WTC11 (cell line): ENCODE data around the gene VPS52. TPM values are rescaled to one million over a fixed set of nuclear protein-coding genes. Genes with fewer than 3 reads are reported as not detected.
A peak's percentile ranks its signal among the peaks of the same experiment; 100 is the strongest.

Experiments
- IRF2 ChIP-seq: sonication (generic); formaldehyde crosslinking; IDR thresholded peaks from 2 replicates; pipeline ENCODE4 v1.8.0; 2022; ENCODE audit warnings: low read depth, missing genetic modification reagents, borderline replicate concordance
- JAZF1 ChIP-seq: fragments of 250-450 bp; sonication (Bioruptor Pico); IDR thresholded peaks from 2 replicates; pipeline ENCODE4 v1.9.0; 2021; ENCODE audit warnings: moderate library complexity, mild to moderate bottlenecking, inconsistent platforms
- JUN ChIP-seq: sonication (generic); formaldehyde crosslinking; IDR thresholded peaks from 2 replicates; pipeline ENCODE4 v1.8.0; 2023; ENCODE audit warnings: mild to moderate bottlenecking, missing genetic modification reagents
- KAT7 ChIP-seq: sonication (generic); formaldehyde crosslinking; IDR thresholded peaks from 2 replicates; pipeline ENCODE4 v1.8.1; 2023; ENCODE audit warnings: missing genetic modification reagents, mild to moderate bottlenecking, borderline replicate concordance
- MXD4 ChIP-seq: fragments of 250-450 bp; sonication (Bioruptor Pico); IDR thresholded peaks from 2 replicates; pipeline ENCODE4 v1.8.0; 2021; ENCODE audit warnings: mild to moderate bottlenecking, moderate library complexity, borderline replicate concordance
- NR1H2 ChIP-seq: sonication (generic); formaldehyde crosslinking; IDR thresholded peaks from 2 replicates; pipeline ENCODE4 v1.9.0; 2021; ENCODE audit warnings: mild to moderate bottlenecking, moderate library complexity, missing genetic modification reagents
- OVOL2 ChIP-seq: fragments of 250-450 bp; sonication (Bioruptor Pico); IDR thresholded peaks from 2 replicates; pipeline ENCODE4 v1.9.0; 2021; ENCODE audit warnings: mild to moderate bottlenecking, borderline replicate concordance
- RORB ChIP-seq: fragments of 250-450 bp; sonication (Bioruptor Pico); IDR thresholded peaks from 2 replicates; pipeline ENCODE4 v1.9.0; 2021; ENCODE audit warnings: mild to moderate bottlenecking
- SP1 ChIP-seq: sonication (generic); formaldehyde crosslinking; conservative IDR thresholded peaks from 2 replicates; pipeline ENCODE4 v1.8.1; 2022; ENCODE audit warnings: missing genetic modification reagents
- TEAD1 ChIP-seq: sonication (generic); formaldehyde crosslinking; IDR thresholded peaks from 2 replicates; pipeline ENCODE4 v1.8.0; 2022; ENCODE audit warnings: mild to moderate bottlenecking, missing genetic modification reagents
- TEAD4 ChIP-seq: sonication (generic); formaldehyde crosslinking; IDR thresholded peaks from 2 replicates; pipeline ENCODE4 v1.8.0; 2022; ENCODE audit warnings: mild to moderate bottlenecking, missing genetic modification reagents
- TP53 ChIP-seq: sonication (generic); formaldehyde crosslinking; IDR thresholded peaks from 2 replicates; pipeline ENCODE4 v1.8.1; 2023; ENCODE audit warnings: mild to moderate bottlenecking, missing genetic modification reagents
- ZNF219 ChIP-seq: sonication (generic); formaldehyde crosslinking; IDR thresholded peaks from 2 replicates; pipeline ENCODE4 v1.8.0; 2023; ENCODE audit warnings: missing genetic modification reagents, mild to moderate bottlenecking, borderline replicate concordance
- ZNF263 ChIP-seq: sonication (generic); formaldehyde crosslinking; IDR thresholded peaks from 2 replicates; pipeline ENCODE4 v1.8.1; 2022; ENCODE audit warnings: low read depth, mild to moderate bottlenecking, moderate library complexity, missing genetic modification reagents
- ZNF396 ChIP-seq: fragments of 250-450 bp; sonication (Bioruptor Pico); IDR thresholded peaks from 2 replicates; pipeline ENCODE4 v1.8.0; 2021; ENCODE audit warnings: mild to moderate bottlenecking, moderate library complexity, borderline replicate concordance
- ZNF423 ChIP-seq: fragments of 250-450 bp; sonication (Bioruptor Pico); IDR thresholded peaks from 2 replicates; pipeline ENCODE4 v2.1.2; 2022; ENCODE audit warnings: mild to moderate bottlenecking, moderate library complexity
- total RNA-seq: library from RNA; stranded (reverse); gene quantifications from 3 replicates; pipeline ENCODE4 v1.2.3, GENCODE V29; 2021
- TF ChIP-seq, protein P1 (sequence below): sonication (generic); formaldehyde crosslinking; IDR thresholded peaks from 2 replicates; pipeline ENCODE4 v1.8.0; 2022; ENCODE audit warnings: missing genetic modification reagents
- TF ChIP-seq, protein P2 (sequence below): sonication (generic); formaldehyde crosslinking; IDR thresholded peaks from 2 replicates; pipeline ENCODE4 v1.8.0; 2022; ENCODE audit warnings: mild to moderate bottlenecking, missing genetic modification reagents
- TF ChIP-seq, protein P3 (sequence below): sonication (generic); formaldehyde crosslinking; IDR thresholded peaks from 2 replicates; pipeline ENCODE4 v1.8.1; 2023; ENCODE audit warnings: mild to moderate bottlenecking, missing genetic modification reagents, moderate library complexity
- TF ChIP-seq, protein P4 (sequence below): fragments of 250-450 bp; sonication (Bioruptor Pico); conservative IDR thresholded peaks from 2 replicates; pipeline ENCODE4 v1.9.0; 2021; ENCODE audit warnings: mild to moderate bottlenecking
- TF ChIP-seq, protein P5 (sequence below): sonication (generic); formaldehyde crosslinking; IDR thresholded peaks from 2 replicates; pipeline ENCODE4 v1.8.0; 2022; ENCODE audit warnings: mild to moderate bottlenecking, missing genetic modification reagents
- TF ChIP-seq, protein P6 (sequence below): sonication (generic); formaldehyde crosslinking; IDR thresholded peaks from 2 replicates; pipeline ENCODE4 v1.8.1; 2023; ENCODE audit warnings: mild to moderate bottlenecking, missing genetic modification reagents, borderline replicate concordance

VPS52 gene
- total RNA-seq, 1 experiment from 2014 or later, result 46.8 TPM

DNA sequence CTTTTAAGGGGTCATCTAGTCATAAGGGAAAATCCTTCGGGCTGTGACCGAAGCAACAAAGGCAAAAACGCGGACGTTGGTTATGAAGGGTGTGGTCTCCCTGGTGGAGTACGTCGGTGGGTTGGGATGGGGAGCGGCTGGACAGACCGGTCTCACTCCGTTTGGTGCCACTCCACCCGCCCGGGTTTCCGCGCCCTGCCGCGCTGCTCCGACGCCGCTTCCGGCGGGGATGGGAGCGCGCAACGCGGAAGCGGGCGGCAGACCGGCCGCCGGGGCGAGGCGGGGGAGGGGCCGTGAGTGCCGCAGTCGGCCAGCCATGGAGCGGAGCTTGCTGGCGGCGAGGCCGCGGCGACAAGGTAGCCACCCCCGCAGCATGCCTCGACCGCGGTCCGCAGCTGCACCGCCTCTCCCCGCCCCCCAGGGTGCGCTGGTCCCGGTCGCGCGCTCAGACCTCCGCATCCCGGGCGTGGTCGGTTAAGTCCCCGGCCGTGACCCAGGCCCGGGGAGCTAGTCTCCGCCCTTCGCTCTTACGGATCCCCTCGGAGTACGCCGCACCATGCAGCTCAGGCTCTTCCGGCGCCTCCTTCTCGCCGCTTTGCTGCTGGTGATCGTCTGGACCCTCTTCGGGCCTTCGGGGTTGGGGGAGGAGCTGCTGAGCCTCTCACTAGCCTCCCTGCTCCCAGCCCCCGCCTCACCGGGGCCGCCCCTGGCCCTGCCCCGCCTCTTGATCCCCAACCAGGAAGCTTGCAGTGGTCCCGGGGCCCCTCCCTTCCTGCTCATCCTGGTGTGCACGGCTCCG lies 5.4 kb upstream of the VPS52 start, which contains the start of gene B3GALT4 (continued):
- TF ChIP-seq ZNF396 (CRISPR knock-in tag) (no peak), SP1 (CRISPR knock-in tag) (peak; percentile 83; the same call in 1 of the 2 replicates), MXD4 (CRISPR knock-in tag) (no peak), JUN (CRISPR knock-in tag) (no peak; the same call in 1 of the 2 replicates), TP53 (CRISPR knock-in tag) (0 out of 2 replicates have a peak, but pooled peaks have one; percentile 31), ZNF219 (CRISPR knock-in tag) (no peak), RORB (CRISPR knock-in tag) (no peak), TEAD1 (CRISPR knock-in tag) (peak; percentile 72; the same call in 1 of the 2 replicates), NR1H2 (CRISPR knock-in tag) (no peak), JAZF1 (no peak), TEAD4 (CRISPR knock-in tag) (no peak), OVOL2 (CRISPR knock-in tag) (peak; percentile 68; the same call in 1 of the 2 replicates), ZNF423 (no peak), KAT7 (CRISPR knock-in tag) (peak; percentile 98), IRF2 (CRISPR knock-in tag) (no peak), ZNF263 (peak; percentile 62; the same call in 1 of the 2 replicates)
- TF ChIP-seq, protein P1, sequence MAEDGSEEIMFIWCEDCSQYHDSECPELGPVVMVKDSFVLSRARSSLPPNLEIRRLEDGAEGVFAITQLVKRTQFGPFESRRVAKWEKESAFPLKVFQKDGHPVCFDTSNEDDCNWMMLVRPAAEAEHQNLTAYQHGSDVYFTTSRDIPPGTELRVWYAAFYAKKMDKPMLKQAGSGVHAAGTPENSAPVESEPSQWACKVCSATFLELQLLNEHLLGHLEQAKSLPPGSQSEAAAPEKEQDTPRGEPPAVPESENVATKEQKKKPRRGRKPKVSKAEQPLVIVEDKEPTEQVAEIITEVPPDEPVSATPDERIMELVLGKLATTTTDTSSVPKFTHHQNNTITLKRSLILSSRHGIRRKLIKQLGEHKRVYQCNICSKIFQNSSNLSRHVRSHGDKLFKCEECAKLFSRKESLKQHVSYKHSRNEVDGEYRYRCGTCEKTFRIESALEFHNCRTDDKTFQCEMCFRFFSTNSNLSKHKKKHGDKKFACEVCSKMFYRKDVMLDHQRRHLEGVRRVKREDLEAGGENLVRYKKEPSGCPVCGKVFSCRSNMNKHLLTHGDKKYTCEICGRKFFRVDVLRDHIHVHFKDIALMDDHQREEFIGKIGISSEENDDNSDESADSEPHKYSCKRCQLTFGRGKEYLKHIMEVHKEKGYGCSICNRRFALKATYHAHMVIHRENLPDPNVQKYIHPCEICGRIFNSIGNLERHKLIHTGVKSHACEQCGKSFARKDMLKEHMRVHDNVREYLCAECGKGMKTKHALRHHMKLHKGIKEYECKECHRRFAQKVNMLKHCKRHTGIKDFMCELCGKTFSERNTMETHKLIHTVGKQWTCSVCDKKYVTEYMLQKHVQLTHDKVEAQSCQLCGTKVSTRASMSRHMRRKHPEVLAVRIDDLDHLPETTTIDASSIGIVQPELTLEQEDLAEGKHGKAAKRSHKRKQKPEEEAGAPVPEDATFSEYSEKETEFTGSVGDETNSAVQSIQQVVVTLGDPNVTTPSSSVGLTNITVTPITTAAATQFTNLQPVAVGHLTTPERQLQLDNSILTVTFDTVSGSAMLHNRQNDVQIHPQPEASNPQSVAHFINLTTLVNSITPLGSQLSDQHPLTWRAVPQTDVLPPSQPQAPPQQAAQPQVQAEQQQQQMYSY (CRISPR knock-in tag), result peak; percentile 69
- TF ChIP-seq, protein P2, sequence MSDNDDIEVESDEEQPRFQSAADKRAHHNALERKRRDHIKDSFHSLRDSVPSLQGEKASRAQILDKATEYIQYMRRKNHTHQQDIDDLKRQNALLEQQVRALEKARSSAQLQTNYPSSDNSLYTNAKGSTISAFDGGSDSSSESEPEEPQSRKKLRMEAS (CRISPR knock-in tag), result peak; percentile 72; the same call in 1 of the 2 replicates
- TF ChIP-seq, protein P3, sequence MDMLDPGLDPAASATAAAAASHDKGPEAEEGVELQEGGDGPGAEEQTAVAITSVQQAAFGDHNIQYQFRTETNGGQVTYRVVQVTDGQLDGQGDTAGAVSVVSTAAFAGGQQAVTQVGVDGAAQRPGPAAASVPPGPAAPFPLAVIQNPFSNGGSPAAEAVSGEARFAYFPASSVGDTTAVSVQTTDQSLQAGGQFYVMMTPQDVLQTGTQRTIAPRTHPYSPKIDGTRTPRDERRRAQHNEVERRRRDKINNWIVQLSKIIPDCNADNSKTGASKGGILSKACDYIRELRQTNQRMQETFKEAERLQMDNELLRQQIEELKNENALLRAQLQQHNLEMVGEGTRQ (CRISPR knock-in tag), result peak; percentile 5; the same call in 1 of the 2 replicates
- TF ChIP-seq, protein P4, sequence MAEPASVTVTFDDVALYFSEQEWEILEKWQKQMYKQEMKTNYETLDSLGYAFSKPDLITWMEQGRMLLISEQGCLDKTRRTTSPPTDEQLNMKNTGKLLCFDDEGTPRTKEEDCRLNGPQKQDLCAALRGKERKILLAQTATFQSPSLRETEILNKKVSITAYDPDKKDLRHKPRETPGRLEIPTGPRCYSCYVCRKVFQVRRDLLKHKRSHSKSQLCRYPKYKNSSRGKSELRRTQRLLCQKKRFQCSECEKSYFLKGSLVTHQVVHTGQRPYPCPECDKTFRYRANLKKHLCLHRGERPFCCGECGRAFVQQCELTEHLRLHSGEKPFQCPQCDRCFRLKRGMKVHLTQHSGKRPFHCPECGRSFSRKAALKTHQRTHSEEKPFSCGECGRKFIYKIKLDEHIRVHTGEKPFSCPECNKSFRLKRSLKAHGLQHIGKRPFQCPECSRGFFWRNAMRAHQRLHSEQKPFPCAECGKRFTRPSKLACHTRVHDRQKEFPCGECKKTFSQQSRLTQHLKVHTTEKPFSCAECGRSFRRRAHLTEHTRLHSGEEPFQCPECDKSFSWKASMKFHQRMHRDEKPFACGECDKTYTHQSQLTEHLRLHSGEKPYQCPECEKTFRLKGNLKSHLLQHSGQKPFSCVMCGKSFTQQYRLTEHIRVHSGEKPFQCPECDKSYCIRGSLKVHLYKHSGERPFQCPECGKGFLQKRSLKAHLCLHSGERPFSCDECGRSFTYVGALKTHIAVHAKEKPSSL, result peak; percentile 97
- TF ChIP-seq, protein P5, sequence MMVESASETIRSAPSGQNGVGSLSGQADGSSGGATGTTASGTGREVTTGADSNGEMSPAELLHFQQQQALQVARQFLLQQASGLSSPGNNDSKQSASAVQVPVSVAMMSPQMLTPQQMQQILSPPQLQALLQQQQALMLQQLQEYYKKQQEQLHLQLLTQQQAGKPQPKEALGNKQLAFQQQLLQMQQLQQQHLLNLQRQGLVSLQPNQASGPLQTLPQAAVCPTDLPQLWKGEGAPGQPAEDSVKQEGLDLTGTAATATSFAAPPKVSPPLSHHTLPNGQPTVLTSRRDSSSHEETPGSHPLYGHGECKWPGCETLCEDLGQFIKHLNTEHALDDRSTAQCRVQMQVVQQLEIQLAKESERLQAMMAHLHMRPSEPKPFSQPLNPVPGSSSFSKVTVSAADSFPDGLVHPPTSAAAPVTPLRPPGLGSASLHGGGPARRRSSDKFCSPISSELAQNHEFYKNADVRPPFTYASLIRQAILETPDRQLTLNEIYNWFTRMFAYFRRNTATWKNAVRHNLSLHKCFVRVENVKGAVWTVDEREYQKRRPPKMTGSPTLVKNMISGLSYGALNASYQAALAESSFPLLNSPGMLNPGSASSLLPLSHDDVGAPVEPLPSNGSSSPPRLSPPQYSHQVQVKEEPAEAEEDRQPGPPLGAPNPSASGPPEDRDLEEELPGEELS (CRISPR knock-in tag), result peak; percentile 61; the same call in 1 of the 2 replicates
- TF ChIP-seq, protein P6, sequence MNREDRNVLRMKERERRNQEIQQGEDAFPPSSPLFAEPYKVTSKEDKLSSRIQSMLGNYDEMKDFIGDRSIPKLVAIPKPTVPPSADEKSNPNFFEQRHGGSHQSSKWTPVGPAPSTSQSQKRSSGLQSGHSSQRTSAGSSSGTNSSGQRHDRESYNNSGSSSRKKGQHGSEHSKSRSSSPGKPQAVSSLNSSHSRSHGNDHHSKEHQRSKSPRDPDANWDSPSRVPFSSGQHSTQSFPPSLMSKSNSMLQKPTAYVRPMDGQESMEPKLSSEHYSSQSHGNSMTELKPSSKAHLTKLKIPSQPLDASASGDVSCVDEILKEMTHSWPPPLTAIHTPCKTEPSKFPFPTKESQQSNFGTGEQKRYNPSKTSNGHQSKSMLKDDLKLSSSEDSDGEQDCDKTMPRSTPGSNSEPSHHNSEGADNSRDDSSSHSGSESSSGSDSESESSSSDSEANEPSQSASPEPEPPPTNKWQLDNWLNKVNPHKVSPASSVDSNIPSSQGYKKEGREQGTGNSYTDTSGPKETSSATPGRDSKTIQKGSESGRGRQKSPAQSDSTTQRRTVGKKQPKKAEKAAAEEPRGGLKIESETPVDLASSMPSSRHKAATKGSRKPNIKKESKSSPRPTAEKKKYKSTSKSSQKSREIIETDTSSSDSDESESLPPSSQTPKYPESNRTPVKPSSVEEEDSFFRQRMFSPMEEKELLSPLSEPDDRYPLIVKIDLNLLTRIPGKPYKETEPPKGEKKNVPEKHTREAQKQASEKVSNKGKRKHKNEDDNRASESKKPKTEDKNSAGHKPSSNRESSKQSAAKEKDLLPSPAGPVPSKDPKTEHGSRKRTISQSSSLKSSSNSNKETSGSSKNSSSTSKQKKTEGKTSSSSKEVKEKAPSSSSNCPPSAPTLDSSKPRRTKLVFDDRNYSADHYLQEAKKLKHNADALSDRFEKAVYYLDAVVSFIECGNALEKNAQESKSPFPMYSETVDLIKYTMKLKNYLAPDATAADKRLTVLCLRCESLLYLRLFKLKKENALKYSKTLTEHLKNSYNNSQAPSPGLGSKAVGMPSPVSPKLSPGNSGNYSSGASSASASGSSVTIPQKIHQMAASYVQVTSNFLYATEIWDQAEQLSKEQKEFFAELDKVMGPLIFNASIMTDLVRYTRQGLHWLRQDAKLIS (CRISPR knock-in tag), result 0 out of 2 replicates have a peak, but pooled peaks have one; percentile 30
